Stimulated activated CD4-positive, alpha-beta T cell treated with anti-CD3 and anti-CD28 coated beads, Interleukin-2, amount 100 ng/mL, for 4 hours (primary cell): Measurements from ENCODE around the gene ZNF593OS.

Experiments used
- DNase-seq: peaks from one replicate; pipeline ENCODE4 v3.0.0-alpha.2; 2020; ENCODE audit warnings: low read depth

Gene ZNF593OS

DNA sequence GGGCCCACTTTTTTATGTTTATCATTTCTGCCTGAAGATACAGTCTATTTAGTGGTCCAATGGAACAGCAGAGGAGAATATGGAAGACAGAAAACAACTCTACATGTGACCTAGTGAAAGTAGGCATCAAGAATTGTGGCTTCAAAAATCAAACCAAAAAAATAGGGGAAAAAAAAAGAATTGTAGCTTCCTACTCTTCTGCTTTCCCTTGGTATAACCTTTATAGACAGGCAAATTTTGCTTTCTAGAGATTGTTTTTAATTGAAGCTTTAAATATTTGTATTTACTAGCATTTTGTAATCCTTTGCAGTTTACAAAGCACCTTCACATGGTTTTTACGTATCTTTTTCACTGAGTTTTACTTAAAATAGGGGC, 45.7 kb downstream of the ZNF593OS start:
- DNase-seq: no peak

DNA sequence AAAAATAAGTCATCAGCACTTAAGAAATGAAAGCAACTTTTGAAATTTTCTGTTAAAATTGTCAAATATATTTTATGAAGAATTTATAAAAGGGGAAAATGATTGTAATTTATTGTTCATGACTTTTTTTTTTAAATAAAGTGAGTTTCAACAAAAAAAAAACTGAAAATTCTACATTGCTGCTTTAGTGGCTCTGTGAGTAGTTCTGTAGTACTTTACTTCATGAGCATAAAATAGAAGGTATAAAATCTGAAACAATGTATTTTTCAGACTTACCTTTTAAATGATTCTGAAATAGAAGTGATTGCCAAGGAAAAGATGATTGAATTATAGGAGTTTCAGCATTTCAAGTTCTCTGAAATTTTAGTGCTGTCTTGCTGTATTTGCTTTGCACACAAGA, 46.2 kb downstream of the ZNF593OS start:
- DNase-seq: no peak

DNA sequence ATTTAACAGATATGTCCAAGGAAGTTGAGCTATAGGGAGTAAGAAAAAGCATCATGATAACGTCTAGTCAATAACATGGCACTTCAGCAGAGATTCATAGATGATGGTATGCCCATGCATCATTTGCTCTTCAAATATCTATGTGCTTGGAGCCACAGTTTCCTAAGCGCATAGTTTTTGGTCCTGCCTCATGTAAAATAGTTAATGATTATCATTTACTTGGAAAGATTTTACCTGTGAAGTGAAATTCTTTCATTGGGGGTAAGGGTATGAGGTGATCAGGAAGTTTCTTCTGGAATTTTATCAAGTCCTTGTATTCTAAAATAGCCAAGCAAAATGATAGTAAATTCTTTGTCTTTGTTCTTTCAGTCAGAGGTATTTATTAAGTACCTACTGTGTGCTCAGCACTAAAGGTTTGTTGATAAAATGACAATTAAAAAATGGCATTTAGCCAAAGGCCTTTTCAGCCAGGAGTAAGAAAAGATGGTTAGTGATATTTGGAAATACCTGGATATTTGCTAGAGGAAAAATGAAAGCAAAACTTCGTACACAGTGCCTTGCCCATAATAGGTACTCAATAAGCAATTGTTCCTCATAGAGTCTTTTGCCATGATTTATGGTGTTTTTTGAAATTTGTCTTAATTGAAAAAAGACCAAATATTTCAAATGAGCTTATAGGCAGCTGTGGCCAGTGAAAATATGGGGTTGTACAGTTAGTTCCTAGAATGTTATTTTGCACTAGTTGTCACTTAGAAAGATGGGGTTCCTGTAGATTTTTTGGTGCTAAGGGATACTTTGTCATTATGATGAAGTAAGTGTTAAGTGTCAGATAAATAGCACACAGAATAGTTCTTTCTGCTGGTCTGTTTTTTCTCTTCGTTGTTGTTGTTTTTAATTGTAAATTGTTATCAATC, 47.0 kb downstream of the ZNF593OS start:
- DNase-seq: no peak

DNA sequence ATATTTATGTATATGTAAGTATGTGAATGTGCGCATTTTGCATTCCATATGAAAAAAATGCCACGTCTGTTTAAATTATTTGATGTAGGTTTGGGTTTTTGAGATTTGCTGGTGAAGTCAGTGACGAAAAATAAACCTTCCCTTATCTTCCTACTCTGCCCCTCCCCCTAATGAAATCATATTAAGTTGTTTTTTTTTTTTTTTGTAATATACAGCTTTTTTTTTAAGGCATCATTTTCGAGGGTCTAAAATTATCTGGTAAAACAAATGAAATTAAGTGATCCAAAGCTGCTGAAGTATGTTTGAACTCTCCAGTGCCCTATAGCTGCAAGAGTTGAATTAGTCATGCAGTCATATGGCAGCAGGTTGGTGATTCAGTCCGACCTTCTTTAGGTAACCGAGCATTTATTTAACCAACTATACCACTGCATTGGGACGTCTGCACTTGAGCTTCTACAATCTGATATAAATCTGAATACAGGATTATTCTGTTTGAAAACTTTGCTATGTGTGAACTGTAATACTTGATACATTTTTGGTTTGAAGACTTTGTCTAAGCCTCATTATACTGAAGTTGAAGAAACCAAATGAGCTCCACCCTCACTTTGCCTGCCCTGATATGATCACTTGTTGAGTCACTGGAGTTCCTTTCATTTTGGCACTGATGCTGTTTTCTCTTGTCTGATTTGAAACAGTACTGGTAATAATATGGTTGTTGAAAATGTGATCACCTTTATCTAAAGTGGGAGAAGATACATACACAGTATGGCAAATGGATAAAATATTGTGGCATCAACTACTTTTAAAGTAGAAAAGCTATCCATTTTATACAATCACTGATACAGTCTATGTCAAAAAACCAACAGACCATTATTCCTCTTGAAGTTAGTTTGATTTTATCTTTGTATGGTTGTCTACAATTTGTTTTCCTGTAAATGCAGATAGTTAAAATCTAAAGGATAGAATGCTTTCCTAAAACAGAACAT, 48.4 kb downstream of the ZNF593OS start:
- DNase-seq: no peak

DNA sequence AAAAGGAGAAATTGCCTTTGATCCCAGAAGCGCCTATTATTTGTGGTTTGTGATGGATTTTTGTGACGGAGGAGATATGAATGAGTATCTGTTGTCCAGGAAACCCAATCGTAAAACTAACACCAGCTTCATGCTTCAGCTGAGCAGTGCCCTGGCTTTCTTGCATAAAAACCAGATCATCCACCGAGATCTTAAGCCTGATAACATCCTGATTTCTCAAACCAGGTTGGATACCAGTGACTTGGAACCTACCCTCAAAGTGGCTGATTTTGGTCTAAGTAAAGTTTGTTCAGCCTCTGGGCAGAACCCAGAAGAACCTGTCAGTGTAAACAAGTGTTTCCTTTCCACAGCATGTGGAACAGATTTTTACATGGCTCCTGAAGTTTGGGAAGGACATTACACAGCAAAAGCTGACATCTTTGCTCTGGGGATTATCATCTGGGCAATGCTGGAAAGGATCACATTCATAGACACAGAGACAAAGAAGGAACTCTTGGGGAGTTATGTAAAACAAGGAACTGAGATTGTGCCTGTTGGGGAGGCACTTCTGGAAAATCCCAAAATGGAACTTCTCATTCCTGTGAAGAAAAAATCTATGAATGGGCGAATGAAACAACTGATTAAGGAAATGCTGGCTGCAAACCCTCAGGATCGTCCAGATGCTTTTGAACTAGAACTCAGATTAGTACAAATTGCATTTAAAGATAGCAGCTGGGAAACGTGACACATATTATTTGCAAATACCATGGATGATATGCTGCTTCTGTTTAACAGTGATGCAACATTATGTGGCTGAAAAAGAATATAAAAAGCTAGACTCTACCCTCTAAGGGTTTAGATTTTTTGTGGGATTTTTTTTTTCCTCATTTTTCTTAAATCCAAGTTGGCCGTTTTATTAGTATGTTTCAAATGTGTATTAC, 49.5 kb downstream of the ZNF593OS start:
- DNase-seq: no peak

DNA sequence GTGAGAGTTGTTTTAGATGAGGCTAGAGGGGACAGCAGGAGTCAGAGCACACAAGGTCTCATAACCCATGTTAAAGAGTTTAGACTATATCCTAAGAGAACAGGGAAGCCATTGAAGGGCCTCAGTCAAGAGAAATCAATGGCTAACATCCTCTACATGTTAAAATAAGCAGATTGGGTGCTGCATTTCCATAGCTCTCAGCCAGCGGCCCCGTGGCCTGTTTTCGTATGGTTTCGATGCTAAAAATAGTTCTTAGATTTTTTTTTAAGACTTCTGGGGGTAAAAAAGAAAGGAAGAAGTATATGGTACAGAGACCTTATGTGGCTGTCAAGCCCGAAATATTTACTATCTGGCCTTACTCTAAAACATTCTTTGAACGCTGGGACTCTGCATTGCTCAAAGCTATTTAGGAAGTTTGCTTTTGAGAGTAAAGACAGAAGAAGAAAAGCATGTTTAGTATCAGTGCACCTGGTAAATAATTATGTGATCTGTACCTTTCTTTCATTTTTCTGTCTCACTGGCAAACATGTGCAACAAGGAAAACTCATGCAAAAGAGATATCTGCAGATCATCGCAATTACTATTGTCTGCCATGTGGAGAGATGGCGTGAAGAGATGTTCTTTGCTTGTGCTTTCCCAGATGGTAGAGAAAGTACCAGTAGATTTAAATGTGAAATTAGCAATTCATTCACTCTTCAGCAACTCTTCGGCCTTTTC, 51.6 kb downstream of the ZNF593OS start:
- DNase-seq: no peak
